Osteocyte (in vitro differentiated cells): Measurements from ENCODE around the gene FAAH. TPM values are rescaled to one million over a fixed set of nuclear protein-coding genes. Genes with fewer than 3 reads are reported as not detected.

Source experiments
- DNase-seq: peaks from one replicate; pipeline ENCODE4 v3.0.0; 2021; ENCODE audit warnings: mixed read lengths; ENCODE audit not compliant: unreplicated experiment; ENCODE audit errors: extremely low spot score
- H3K27ac Mint-ChIP-seq: one replicate; pipeline ENCODE4 v1.8.0; 2021; ENCODE audit warnings: mild to moderate bottlenecking, mixed read lengths; ENCODE audit not compliant: unreplicated experiment
- H3K27me3 Mint-ChIP-seq: one replicate; pipeline ENCODE4 v1.8.0; 2021; ENCODE audit warnings: mixed read lengths; ENCODE audit not compliant: unreplicated experiment
- H3K36me3 Mint-ChIP-seq: one replicate; pipeline ENCODE4 v1.8.0; 2021; ENCODE audit warnings: mixed read lengths; ENCODE audit not compliant: unreplicated experiment
- H3K4me1 Mint-ChIP-seq: one replicate; pipeline ENCODE4 v1.8.0; 2021; ENCODE audit warnings: mixed read lengths; ENCODE audit not compliant: unreplicated experiment
- H3K4me3 Mint-ChIP-seq: one replicate; pipeline ENCODE4 v1.8.0; 2021; ENCODE audit warnings: mild to moderate bottlenecking, moderate library complexity, mixed read lengths; ENCODE audit not compliant: unreplicated experiment
- H3K9me3 Mint-ChIP-seq: one replicate; pipeline ENCODE4 v1.8.0; 2021; ENCODE audit warnings: mixed read lengths; ENCODE audit not compliant: unreplicated experiment
- CTCF ChIP-seq: fragments of 200-600 bp; sonication (generic); IDR thresholded peaks from 2 replicates; pipeline ENCODE4 v1.5.0; 2021; ENCODE audit warnings: antibody characterized with exemption, mild to moderate bottlenecking, moderate library complexity
- total RNA-seq: library from RNA; stranded (reverse); gene quantifications from 2 replicates; pipeline ENCODE4 v1.2.1, GENCODE V29; 2021

FAAH gene
- total RNA-seq, 1 donor from 2014 or later = 15.3 TPM

GRCh38 chr1:46380508-46380907, 13.6 kb upstream of the FAAH start:
- Mint-ChIP-seq H3K27ac (no peak overlapping the region), H3K4me3 (no peak overlapping the region)
- no peak for DNase-seq

GRCh38 chr1:46393510-46393909, 607 bp upstream of the FAAH start:
- Mint-ChIP-seq H3K27me3 (peaks cover 34% of the 10 kb centered on the region), H3K4me1 (peaks cover 8% of the 10 kb centered on the region), H3K36me3 (peaks cover 4% of the 10 kb centered on the region), H3K4me3 (peak overlapping the region; percentile 66), H3K27ac (no peak overlapping the region), H3K9me3 (peaks cover 8% of the 10 kb centered on the region)
- no peak for TF ChIP-seq CTCF
- no peak for DNase-seq

More at GRCh38 chr1:46380508-46380907, 13.6 kb upstream of the FAAH start:
- Mint-ChIP-seq H3K4me1 (no peaks in the 10 kb centered on the region), H3K36me3 (no peaks in the 10 kb centered on the region), H3K9me3 (no peaks in the 10 kb centered on the region), H3K27me3 (no peaks in the 10 kb centered on the region)
- TF ChIP-seq CTCF = no peak

- DNase-seq = no peak
- H3K27me3 Mint-ChIP-seq = peaks cover 48% of the 10 kb centered on the region
- peaks cover 8% of the 10 kb centered on the region for H3K9me3 Mint-ChIP-seq
- H3K27ac Mint-ChIP-seq = no peak overlapping the region
- H3K4me3 Mint-ChIP-seq = peak overlapping the region; percentile 77
- no peak for TF ChIP-seq CTCF
- peaks cover 4% of the 10 kb centered on the region for H3K36me3 Mint-ChIP-seq
- peaks cover 8% of the 10 kb centered on the region for H3K4me1 Mint-ChIP-seq
Measured at GRCh38 chr1:46394872-46395465, 852 bp downstream of the FAAH start.

- TF ChIP-seq CTCF = no peak
- Mint-ChIP-seq H3K27ac (no peak overlapping the region), H3K4me3 (no peak overlapping the region), H3K4me1 (peaks cover 8% of the 10 kb centered on the region), H3K27me3 (peaks cover 52% of the 10 kb centered on the region), H3K36me3 (peaks cover 4% of the 10 kb centered on the region), H3K9me3 (peaks cover 8% of the 10 kb centered on the region)
- DNase-seq = no peak
Measured at GRCh38 chr1:46396441-46397398, 2.6 kb downstream of the FAAH start.

GRCh38 chr1:46399307-46399706, 5.2 kb downstream of the FAAH start:
- H3K27ac Mint-ChIP-seq = no peak overlapping the region
- no peak for DNase-seq
- H3K9me3 Mint-ChIP-seq = no peaks in the 10 kb centered on the region
- no peak for TF ChIP-seq CTCF
- peaks cover 8% of the 10 kb centered on the region for H3K4me1 Mint-ChIP-seq
- no peak overlapping the region for H3K4me3 Mint-ChIP-seq
- peaks cover 42% of the 10 kb centered on the region for H3K27me3 Mint-ChIP-seq
- peaks cover 6% of the 10 kb centered on the region for H3K36me3 Mint-ChIP-seq
